Measurements from ENCODE around the gene PDE1C.

PDE1C gene

DNA sequence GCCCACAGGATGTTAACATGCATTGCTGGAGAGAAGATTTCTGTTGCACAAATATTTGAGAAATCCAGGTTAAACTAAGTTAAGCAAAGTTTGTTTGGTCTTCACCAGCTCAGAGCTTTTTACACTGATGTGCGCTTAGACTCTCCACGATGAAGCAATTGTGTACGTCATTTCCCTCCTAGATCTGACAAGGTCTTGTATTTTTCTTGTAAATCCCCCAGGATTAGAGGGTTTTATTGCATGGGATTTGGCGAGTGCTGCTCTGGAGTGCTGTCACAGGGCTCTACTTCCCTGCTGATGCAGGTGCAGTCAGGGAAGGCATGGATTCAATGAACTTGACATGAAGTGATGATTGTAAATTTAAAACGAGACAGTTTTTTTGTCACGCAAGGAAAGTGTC is 173.3 kb downstream of the PDE1C start:
- Histone ChIP-seq H3K36me3 (no peaks in the 10 kb centered on the region), H3K27me3 (ENCODE audit: insufficient read depth, low read depth, severe bottlenecking) (no peaks in the 10 kb centered on the region), H3K27ac (no peak overlapping the region), H3K4me3 (ENCODE audit: low read depth, low read length) (no peak overlapping the region), H3K9me3 (ENCODE audit: severe bottlenecking) (no peaks in the 10 kb centered on the region)
- DNase-seq, result peak; percentile 66
- TF ChIP-seq, protein P1, sequence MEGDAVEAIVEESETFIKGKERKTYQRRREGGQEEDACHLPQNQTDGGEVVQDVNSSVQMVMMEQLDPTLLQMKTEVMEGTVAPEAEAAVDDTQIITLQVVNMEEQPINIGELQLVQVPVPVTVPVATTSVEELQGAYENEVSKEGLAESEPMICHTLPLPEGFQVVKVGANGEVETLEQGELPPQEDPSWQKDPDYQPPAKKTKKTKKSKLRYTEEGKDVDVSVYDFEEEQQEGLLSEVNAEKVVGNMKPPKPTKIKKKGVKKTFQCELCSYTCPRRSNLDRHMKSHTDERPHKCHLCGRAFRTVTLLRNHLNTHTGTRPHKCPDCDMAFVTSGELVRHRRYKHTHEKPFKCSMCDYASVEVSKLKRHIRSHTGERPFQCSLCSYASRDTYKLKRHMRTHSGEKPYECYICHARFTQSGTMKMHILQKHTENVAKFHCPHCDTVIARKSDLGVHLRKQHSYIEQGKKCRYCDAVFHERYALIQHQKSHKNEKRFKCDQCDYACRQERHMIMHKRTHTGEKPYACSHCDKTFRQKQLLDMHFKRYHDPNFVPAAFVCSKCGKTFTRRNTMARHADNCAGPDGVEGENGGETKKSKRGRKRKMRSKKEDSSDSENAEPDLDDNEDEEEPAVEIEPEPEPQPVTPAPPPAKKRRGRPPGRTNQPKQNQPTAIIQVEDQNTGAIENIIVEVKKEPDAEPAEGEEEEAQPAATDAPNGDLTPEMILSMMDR (IDR thresholded peaks at IDR 0.05; ENCODE audit: low read depth, low read length), result no peak

DNA sequence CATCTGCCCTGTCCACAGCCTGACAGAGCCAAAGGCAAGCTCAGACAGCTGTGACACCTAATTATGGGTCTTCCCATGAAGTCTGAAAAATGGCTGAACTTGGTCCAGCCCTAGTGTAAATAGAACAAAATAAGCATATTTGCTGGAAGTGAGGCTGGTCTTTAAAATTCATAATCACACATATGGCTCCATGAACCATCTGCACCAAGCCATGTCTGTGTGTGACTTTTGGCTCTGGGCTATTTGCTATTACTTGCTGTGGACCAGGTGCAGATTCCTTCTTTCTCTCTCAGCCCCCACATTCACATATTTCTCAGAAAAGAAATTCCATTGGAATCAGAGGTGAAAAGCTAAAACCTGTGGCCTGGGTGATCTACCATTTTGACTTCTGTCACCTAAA is 175.9 kb downstream of the PDE1C start:
- no peaks in the 10 kb centered on the region for H3K9me3 ChIP-seq (ENCODE audit: severe bottlenecking)
- H3K4me3 ChIP-seq (ENCODE audit: low read depth, low read length), result no peak overlapping the region
- no peaks in the 10 kb centered on the region for H3K36me3 ChIP-seq
- TF ChIP-seq, protein P1 (IDR thresholded peaks at IDR 0.05; ENCODE audit: low read depth, low read length), result no peak
- no peak for DNase-seq
- H3K27ac ChIP-seq, result no peak overlapping the region
- H3K27me3 ChIP-seq (ENCODE audit: insufficient read depth, low read depth, severe bottlenecking), result no peaks in the 10 kb centered on the region

DNA sequence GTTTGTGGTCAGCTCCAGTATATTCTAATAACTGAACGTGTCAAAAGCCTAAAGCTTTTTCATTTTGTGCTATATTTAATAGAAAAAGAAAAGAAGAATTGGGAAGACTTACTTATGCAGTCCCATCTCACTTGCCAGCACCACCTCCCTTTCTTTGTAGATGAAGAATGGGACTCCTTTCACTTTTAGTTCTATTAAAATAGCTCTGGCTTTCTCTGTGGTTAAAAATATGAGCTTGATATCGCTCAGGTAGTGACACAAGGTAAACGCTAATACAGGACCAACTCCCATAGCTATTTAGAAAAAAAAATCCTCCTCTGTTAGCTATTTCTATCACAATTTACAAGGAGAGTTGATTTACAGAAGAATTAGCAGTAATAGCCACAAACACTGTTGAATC is 176.8 kb downstream of the PDE1C start:
- Histone ChIP-seq H3K36me3 (no peaks in the 10 kb centered on the region), H3K27me3 (ENCODE audit: insufficient read depth, low read depth, severe bottlenecking) (no peaks in the 10 kb centered on the region), H3K4me3 (ENCODE audit: low read depth, low read length) (no peak overlapping the region), H3K9me3 (ENCODE audit: severe bottlenecking) (no peaks in the 10 kb centered on the region), H3K27ac (no peak overlapping the region)
- TF ChIP-seq, protein P1 (IDR thresholded peaks at IDR 0.05; ENCODE audit: low read depth, low read length), result no peak
- no peak for DNase-seq

DNA sequence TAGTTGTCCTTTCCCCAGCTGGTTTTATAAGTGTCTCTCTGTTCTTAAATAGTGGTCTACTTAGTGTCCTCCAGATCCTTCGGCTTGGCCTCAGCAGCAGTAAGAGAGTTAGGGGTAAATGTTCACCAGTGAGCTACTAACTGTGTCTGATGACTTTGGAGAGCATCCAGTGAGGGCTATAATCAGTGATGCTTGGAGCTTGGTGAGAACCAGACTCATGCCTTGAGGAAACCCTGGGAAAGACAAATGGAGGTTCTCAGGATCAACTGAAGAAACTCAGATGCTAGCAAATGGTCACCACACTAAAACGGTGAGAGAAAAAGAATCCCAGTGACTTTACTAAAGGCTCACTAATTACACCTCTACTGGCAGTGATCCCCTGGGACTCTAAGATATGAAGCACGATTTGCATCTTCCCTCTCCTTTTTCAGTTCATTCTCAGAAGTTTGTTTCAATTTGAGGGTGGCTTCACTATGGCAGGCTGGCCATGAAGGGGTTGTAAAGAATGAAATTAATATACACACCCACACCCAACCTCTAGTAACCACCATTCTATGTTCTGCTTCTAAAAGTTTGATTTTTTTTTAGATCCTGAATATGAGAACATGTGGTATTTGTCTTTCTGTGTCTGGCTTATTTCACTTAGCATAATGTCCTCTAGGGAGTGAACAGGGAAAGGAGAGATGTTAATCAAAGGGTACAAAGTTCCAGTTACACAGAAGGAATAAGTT is 177.9 kb downstream of the PDE1C start:
- Histone ChIP-seq H3K27ac (no peak overlapping the region), H3K36me3 (no peaks in the 10 kb centered on the region), H3K9me3 (ENCODE audit: severe bottlenecking) (no peaks in the 10 kb centered on the region), H3K27me3 (ENCODE audit: insufficient read depth, low read depth, severe bottlenecking) (no peaks in the 10 kb centered on the region), H3K4me3 (ENCODE audit: low read depth, low read length) (no peak overlapping the region)
- TF ChIP-seq, protein P1 (IDR thresholded peaks at IDR 0.05; ENCODE audit: low read depth, low read length), result no peak
- DNase-seq, result no peak

DNA sequence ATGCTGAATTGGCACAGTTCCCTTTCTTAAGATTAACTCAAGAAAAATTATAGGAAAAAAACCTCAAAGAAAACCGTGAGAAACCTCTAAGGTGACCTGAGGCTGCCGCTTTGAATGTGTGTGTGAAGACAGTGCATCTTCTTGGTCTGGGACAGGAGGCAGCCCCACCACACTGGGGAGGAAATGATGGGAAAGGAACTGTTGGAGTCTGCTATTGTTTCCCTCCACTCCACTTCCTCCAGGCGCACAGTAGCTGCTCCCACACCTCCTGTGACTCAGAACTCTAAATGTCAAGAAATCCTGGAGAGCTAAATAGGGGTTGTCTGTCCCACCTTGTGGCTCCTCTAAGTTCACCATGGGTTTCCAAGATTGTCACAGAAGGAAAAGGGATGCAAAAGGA is 179.4 kb downstream of the PDE1C start:
- H3K4me3 ChIP-seq (ENCODE audit: low read depth, low read length), result no peak overlapping the region
- H3K9me3 ChIP-seq (ENCODE audit: severe bottlenecking), result no peaks in the 10 kb centered on the region
- TF ChIP-seq, protein P1 (IDR thresholded peaks at IDR 0.05; ENCODE audit: low read depth, low read length), result no peak
- DNase-seq, result no peak
- no peaks in the 10 kb centered on the region for H3K36me3 ChIP-seq
- H3K27ac ChIP-seq, result no peak overlapping the region
- H3K27me3 ChIP-seq (ENCODE audit: insufficient read depth, low read depth, severe bottlenecking), result no peaks in the 10 kb centered on the region

DNA sequence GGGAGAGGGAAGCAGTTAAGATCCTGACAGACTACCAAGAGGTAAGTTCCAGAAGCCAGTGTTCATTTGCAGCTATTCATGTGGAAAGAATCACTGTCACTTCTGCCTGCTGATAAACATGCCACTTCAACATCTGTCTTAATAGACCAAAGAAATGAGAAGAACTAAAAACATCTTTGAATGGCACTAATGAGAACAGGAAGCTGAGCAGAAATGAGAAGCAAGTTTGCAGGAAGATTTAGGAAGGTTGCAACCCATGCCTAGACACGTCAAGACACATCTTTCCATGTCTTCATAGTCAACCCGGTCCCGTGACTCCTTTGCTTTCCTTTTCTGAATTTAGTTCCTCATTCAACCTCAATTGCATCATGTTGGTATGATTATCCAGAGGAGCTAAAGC is 180.0 kb downstream of the PDE1C start:
- DNase-seq, result no peak
- Histone ChIP-seq H3K9me3 (ENCODE audit: severe bottlenecking) (no peaks in the 10 kb centered on the region), H3K27ac (no peak overlapping the region), H3K36me3 (no peaks in the 10 kb centered on the region), H3K27me3 (ENCODE audit: insufficient read depth, low read depth, severe bottlenecking) (no peaks in the 10 kb centered on the region), H3K4me3 (ENCODE audit: low read depth, low read length) (no peak overlapping the region)
- TF ChIP-seq, protein P1 (IDR thresholded peaks at IDR 0.05; ENCODE audit: low read depth, low read length), result no peak

Data from WERI-Rb-1 (cell line).